Upper lobe of left lung (tissue), 6 donors: ENCODE data around the gene DNAJC28. TPM values are rescaled to one million over a fixed set of nuclear protein-coding genes. Genes with fewer than 3 reads are reported as not detected.

Experiments
- ATAC-seq, 2 donors: fragments of 200-7000 bp; cut with Tn5 transposase; one replicate each; pipeline ENCODE4 v1.9.1; 2022; ENCODE audit warnings: mild to moderate bottlenecking in 2 of 2, moderate library complexity in 2 of 2; ENCODE audit not compliant: low FRiP score in 2 of 2
- DNase-seq, 2 donors: peaks; one replicate each; pipeline ENCODE4 v3.0.0-alpha.2; 2019 to 2020
- H3K27ac ChIP-seq, 4 donors: fragments of 200-600 bp; sonication (generic); one replicate each; pipeline ENCODE4 v1.5.1; 2016 to 2019
- H3K27me3 ChIP-seq, 4 donors: fragments of 200-600 bp; sonication (generic); one replicate each; pipeline ENCODE4 v1.5.1; 2017 to 2019
- H3K36me3 ChIP-seq, 4 donors: fragments of 200-600 bp; sonication (generic); one replicate each; pipeline ENCODE4 v1.5.1; 2016 to 2019
- H3K4me1 ChIP-seq, 4 donors: fragments of 200-600 bp; sonication (generic); one replicate each; pipeline ENCODE4 v1.5.1; 2018 to 2019
- H3K4me3 ChIP-seq, 4 donors: fragments of 200-600 bp; sonication (generic); one replicate each; pipeline ENCODE4 v1.5.1; 2017 to 2019; ENCODE audit warnings: mild to moderate bottlenecking in 2 of 4, moderate library complexity in 1 of 4
- H3K9me3 ChIP-seq, 4 donors: fragments of 200-600 bp; sonication (generic); one replicate each; pipeline ENCODE4 v1.5.1; 2018 to 2019
- CTCF ChIP-seq, 6 experiments: fragments of 450-650 bp in 4 of 6; fragments of 200-600 bp in 2 of 6; sonication (generic) in 2 of 6; IDR thresholded peaks; one replicate each; pipeline ENCODE4 v1.5.1; 2016 to 2019; ENCODE audit warnings: antibody characterized with exemption in 6 of 6
- EP300 ChIP-seq, 4 donors: sonication (generic); formaldehyde crosslinking; IDR thresholded peaks; one replicate each; pipeline ENCODE4 v1.5.1; 2017; ENCODE audit warnings: antibody characterized with exemption in 4 of 4, control low read depth in 2 of 4
- POLR2A ChIP-seq, 4 donors: fragments of 450-650 bp; IDR thresholded peaks; one replicate each; pipeline ENCODE4 v1.5.1; 2016 to 2017; ENCODE audit warnings: antibody characterized with exemption in 4 of 4, mild to moderate bottlenecking in 2 of 4
- POLR2AphosphoS5 ChIP-seq, 2 donors: sonication (generic); formaldehyde crosslinking; IDR thresholded peaks; one replicate each; pipeline ENCODE4 v1.5.1; 2017; ENCODE audit warnings: antibody characterized with exemption in 2 of 2
- WGBS, 2 donors: methylation state at CpG; one replicate each; pipeline ENCODE4 v1.1.5; 2017 to 2018; 5-methylcytosine and 5-hydroxymethylcytosine counted together
- total RNA-seq, 6 donors: library from RNA; depleted of rRNA in 4 of 6; stranded (reverse); fragments of >200 nt in 4 of 6; gene quantifications; one replicate each; pipeline versions ENCODE4 v1.1.0 to v1.2.1, GENCODE V29; 2016 to 2021
- donor health status: DM: no; HTN: no; CAD: no; lungs with moderate emphysema.
- donor health status: DM: no; HTN: yes; CAD: no; lungs with severe emphysema.

Gene DNAJC28
- total RNA-seq, 6 donors from 2014 or later, result 0.55 to 3.1 (median 1.6) TPM

DNA sequence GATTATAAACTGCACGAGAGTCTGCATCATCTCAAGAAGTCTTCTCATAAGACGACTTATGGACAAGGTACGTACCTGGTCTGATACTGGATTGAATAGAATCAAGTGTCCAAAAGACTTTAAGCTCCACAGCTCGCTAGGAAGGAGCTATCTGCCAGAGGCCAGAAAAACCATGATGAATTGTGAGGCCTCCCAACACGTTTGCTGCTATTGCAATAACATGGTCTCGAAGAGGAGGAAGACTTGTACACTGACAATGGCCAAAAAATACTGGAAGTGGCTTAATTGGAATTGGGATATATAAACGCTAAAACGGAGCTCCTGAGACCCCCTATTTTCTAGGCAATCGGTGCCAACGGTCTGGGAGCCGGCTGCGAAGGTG, 534 bp downstream of the DNAJC28 start:
- H3K4me3 ChIP-seq, result peak overlapping the region; percentile 60 to 90 (median 83)
- no peaks in the 10 kb centered on the region for H3K27me3 ChIP-seq
- no peak for TF ChIP-seq POLR2A (IDR thresholded peaks at IDR 0.05)
- TF ChIP-seq CTCF (IDR thresholded peaks at IDR 0.05), result no peak
- no peak for TF ChIP-seq POLR2AphosphoS5 (IDR thresholded peaks at IDR 0.05)
- TF ChIP-seq EP300 (IDR thresholded peaks at IDR 0.05), result no peak
- peaks cover 4 to 14% (median 10%) of the 10 kb centered on the region in 4 donors for H3K4me1 ChIP-seq
- ATAC-seq (no peak), DNase-seq (no peak)
- H3K36me3 ChIP-seq, result no peaks in the 10 kb centered on the region
- H3K27ac ChIP-seq, result peak overlapping the region; percentile 75 to 93 (median 84)
- H3K9me3 ChIP-seq, result no peaks in the 10 kb centered on the region
- 14 to 15% methylated on average over 11 to 12 of the region's 12 CpGs for WGBS, 2 donors

DNA sequence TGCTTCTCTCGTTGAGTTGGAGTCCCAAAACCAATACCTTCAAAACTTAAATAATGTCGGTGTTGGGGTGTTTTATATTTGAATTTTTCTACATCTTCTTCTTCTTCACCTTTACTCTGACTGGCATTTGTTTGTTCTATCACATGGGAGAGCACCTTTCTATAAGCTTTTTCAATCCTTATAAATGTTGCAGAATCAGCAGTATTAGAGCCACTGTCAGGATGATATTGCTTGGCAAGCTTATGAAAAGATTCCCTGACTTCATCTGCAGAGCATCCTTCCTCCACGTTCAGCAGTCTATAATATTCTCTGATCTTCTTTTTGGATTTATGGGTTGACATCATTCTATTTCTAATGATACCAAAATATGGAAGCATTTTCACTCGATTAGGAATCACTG, 2.6 kb downstream of the DNAJC28 start:
- WGBS, 2 donors, result 93 to 95% methylated on average over 4 of the region's 4 CpGs
- Histone ChIP-seq H3K4me1 (peaks cover 4 to 14% (median 10%) of the 10 kb centered on the region in 4 donors), H3K4me3 (no peak overlapping the region), H3K36me3 (no peaks in the 10 kb centered on the region), H3K9me3 (no peaks in the 10 kb centered on the region), H3K27me3 (no peaks in the 10 kb centered on the region), H3K27ac (no peak overlapping the region)
- TF ChIP-seq CTCF (IDR thresholded peaks at IDR 0.05), result no peak
- TF ChIP-seq POLR2AphosphoS5 (IDR thresholded peaks at IDR 0.05), result no peak
- no peak for TF ChIP-seq EP300 (IDR thresholded peaks at IDR 0.05)
- no peak for TF ChIP-seq POLR2A (IDR thresholded peaks at IDR 0.05)
- no peak for ATAC-seq
- no peak for DNase-seq

DNA sequence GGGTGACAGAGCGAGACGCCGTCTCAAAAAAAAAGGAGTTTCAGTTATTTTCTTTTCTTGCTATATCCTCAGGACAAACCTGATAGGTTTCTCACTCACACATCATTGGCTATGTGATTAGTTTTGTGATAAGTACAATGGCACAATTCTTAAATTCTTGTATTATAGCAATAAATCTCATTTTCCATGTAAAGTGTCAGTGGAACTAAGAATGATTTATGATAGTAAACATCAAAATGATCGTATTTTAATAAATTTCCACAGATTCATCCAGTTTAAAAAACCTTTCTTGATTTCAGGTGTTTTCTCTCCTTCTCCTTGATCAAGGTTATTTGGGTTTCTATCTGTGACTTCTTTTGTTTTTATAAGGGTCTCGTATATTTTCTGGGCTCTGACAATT, 3.5 kb downstream of the DNAJC28 start:
- Histone ChIP-seq H3K9me3 (no peaks in the 10 kb centered on the region), H3K27ac (no peak overlapping the region), H3K36me3 (no peaks in the 10 kb centered on the region), H3K27me3 (no peaks in the 10 kb centered on the region), H3K4me3 (no peak overlapping the region), H3K4me1 (peaks cover 4 to 14% (median 10%) of the 10 kb centered on the region in 4 donors)
- no peak for TF ChIP-seq POLR2AphosphoS5 (IDR thresholded peaks at IDR 0.05)
- no peak for TF ChIP-seq CTCF (IDR thresholded peaks at IDR 0.05)
- no peak for TF ChIP-seq EP300 (IDR thresholded peaks at IDR 0.05)
- TF ChIP-seq POLR2A (IDR thresholded peaks at IDR 0.05), result no peak
- DNase-seq, result no peak
- WGBS, 2 donors, result 92 to 93% methylated on average over 5 of the region's 5 CpGs
- no peak for ATAC-seq

DNA sequence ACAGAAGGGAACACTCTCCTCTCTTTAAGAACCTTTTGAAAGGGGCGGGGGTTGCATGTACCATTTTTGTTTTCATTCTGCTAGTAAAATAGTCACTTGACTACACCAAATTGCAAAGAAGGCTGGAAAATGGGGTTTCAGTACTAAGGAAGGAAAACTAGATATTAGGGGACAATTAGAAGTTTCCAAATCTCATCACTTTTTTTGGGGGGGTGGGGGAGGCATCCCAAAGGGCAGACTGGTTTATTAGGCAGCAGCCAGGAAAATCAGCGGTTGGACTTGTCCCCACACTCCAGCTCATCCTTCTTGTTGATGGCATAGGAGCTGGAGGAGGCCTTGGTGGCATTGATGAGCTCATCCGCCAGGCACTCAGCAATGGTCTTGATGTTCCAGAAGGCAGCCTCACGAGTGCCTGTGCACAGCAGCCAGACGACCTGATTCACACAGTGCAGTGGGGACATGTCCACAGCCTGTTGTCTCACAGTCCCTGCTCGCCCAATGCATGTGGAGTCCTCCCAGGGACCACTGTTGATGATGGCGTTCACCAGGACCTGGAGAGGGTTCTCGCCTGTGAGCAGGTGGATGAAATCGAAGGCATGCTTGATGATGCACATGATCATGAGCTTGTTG, 10.1 kb downstream of the DNAJC28 start:
- no peak for ATAC-seq
- Histone ChIP-seq H3K36me3 (no peaks in the 10 kb centered on the region), H3K9me3 (no peaks in the 10 kb centered on the region), H3K27me3 (no peaks in the 10 kb centered on the region), H3K4me1 (peaks cover 13 to 19% (median 16%) of the 10 kb centered on the region in 4 donors), H3K27ac (no peak overlapping the region), H3K4me3 (no peak overlapping the region)
- TF ChIP-seq CTCF (IDR thresholded peaks at IDR 0.05) (no peak), POLR2AphosphoS5 (IDR thresholded peaks at IDR 0.05) (no peak), POLR2A (IDR thresholded peaks at IDR 0.05) (no peak), EP300 (IDR thresholded peaks at IDR 0.05) (no peak)
- WGBS, 2 donors, result 89 to 90% methylated on average over 8 to 9 of the region's 9 CpGs
- DNase-seq, result no peak
